PFSK-1 (cell line): ENCODE results near the gene ZBP1.

ENCODE experiments used
- FOXP2 ChIP-seq: optimal IDR thresholded peaks from 2 replicates; pipeline ENCODE3; 2011; ENCODE audit warnings: borderline replicate concordance, control low read depth, inconsistent platforms; ENCODE audit not compliant: insufficient read depth; ENCODE audit errors: extremely low read length, extremely low read depth
- POLR2AphosphoS5 ChIP-seq: IDR thresholded peaks from 2 replicates; pipeline ENCODE4 v1.6.1; 2012; ENCODE audit warnings: low read depth, mild to moderate bottlenecking, control low read depth, low read length, moderate library complexity
- TAF1 ChIP-seq: IDR thresholded peaks from 2 replicates; pipeline ENCODE4 v1.6.1; 2012; ENCODE audit warnings: low read length, control low read depth, borderline replicate concordance; ENCODE audit not compliant: insufficient read depth
- TF ChIP-seq, protein P1 (sequence below), 2 experiments: IDR thresholded peaks; 2 replicates each; pipeline versions ENCODE4 v1.6.1 to v1.8.0; 2011 to 2012; ENCODE audit warnings: low read depth in 2 of 2, low read length in 2 of 2, control low read depth in 1 of 2, inconsistent platforms in 1 of 2, mild to moderate bottlenecking in 1 of 2, moderate library complexity in 1 of 2; ENCODE audit not compliant: insufficient read depth in 1 of 2

DNA sequence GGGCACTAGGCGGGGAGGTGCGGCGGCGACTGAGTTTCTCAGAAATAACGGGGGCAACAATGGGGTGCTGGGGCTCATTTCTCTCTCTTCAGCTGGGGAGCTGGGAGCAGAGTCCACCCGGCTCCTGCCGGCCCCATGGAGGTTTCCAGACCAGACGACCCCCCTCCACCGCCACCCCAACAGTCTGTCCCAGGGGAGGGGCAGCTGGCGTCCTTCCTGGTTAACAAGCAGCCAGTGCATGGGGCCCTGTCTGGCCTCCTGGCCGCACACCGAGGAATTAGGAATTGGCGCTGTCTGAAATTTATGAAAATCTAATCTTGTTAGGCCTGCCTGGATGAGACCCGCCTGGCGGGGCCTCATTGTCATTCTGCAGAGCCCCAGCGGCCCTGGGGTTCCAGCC, 47.2 kb upstream of the ZBP1 start:
- TF ChIP-seq, protein P1, sequence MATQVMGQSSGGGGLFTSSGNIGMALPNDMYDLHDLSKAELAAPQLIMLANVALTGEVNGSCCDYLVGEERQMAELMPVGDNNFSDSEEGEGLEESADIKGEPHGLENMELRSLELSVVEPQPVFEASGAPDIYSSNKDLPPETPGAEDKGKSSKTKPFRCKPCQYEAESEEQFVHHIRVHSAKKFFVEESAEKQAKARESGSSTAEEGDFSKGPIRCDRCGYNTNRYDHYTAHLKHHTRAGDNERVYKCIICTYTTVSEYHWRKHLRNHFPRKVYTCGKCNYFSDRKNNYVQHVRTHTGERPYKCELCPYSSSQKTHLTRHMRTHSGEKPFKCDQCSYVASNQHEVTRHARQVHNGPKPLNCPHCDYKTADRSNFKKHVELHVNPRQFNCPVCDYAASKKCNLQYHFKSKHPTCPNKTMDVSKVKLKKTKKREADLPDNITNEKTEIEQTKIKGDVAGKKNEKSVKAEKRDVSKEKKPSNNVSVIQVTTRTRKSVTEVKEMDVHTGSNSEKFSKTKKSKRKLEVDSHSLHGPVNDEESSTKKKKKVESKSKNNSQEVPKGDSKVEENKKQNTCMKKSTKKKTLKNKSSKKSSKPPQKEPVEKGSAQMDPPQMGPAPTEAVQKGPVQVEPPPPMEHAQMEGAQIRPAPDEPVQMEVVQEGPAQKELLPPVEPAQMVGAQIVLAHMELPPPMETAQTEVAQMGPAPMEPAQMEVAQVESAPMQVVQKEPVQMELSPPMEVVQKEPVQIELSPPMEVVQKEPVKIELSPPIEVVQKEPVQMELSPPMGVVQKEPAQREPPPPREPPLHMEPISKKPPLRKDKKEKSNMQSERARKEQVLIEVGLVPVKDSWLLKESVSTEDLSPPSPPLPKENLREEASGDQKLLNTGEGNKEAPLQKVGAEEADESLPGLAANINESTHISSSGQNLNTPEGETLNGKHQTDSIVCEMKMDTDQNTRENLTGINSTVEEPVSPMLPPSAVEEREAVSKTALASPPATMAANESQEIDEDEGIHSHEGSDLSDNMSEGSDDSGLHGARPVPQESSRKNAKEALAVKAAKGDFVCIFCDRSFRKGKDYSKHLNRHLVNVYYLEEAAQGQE (IDR thresholded peaks at IDR 0.05; ENCODE audit: insufficient read depth in 1 of 2, low read depth in 2 of 2, low read length in 2 of 2) = no peak
- no peak for TF ChIP-seq POLR2AphosphoS5
- no peak for TF ChIP-seq TAF1
- TF ChIP-seq FOXP2 = no peak
